Measurements from ENCODE around the gene CLEC20A. TPM values are rescaled to one million over a fixed set of nuclear protein-coding genes. Genes with fewer than 3 reads are reported as not detected.

Gene CLEC20A
- total RNA-seq, 1 experiment from 2014 or later = not detected

- Histone ChIP-seq H3F3A (ENCODE audit: insufficient read depth, low read depth) (peaks cover 52% of the 10 kb centered on the region), H3K9me2 (ENCODE audit: insufficient read depth) (no peaks in the 10 kb centered on the region), H2AFZ (peak overlapping the region; percentile 82), H4K20me1 (ENCODE audit: insufficient read depth) (no peaks in the 10 kb centered on the region), H3K4me1 (replicated peaks; ENCODE audit: insufficient read depth) (peaks cover 59% of the 10 kb centered on the region), H3K27me3 (ENCODE audit: insufficient read depth, low read depth) (no peaks in the 10 kb centered on the region), H3K4me3 (peak overlapping the region; percentile 46), H3K79me2 (ENCODE audit: low read depth) (no peaks in the 10 kb centered on the region), H3K27ac (peak overlapping the region; percentile 98), H3K36me3 (ENCODE audit: low read depth) (no peaks in the 10 kb centered on the region), H3K9me3 (ENCODE audit: insufficient read depth, low read depth) (no peaks in the 10 kb centered on the region), H3K4me2 (peak overlapping the region; percentile 88)
- no TSS peak for BruUV-seq (replicated peaks)
- TF ChIP-seq EZH2 (IDR thresholded peaks at IDR 0.05; ENCODE audit: low read depth) = no peak
- TF ChIP-seq CTCF (conservative IDR thresholded peaks at IDR 0.05) = no peak
- intact Hi-C loops (cut with micrococcal nuclease; ENCODE audit: unreplicated experiment) = loop anchor here (2.0 to 10.0 kb wide), 6 partner anchors 226 to 1278 kb away; partner anchors contain the start of gene TDRD5
- CTCF ChIA-PET = interaction anchor here (0.6 to 3.4 kb wide), 5 partner anchors 73 to 505 kb away, joined by 3 to 20 read pairs (median 5); partner anchors contain the start of gene RALGPS2
- DNase-seq = peak; percentile 83 to 98
- POLR2A ChIA-PET (ENCODE audit: unreplicated experiment) = interaction anchor here (0.5 to 0.7 kb wide), 6 partner anchors 10 to 629 kb away, joined by 3 to 7 read pairs (median 4); no protein-coding TSS in a partner anchor
Observed at GRCh38 chr1:178536844-178537371, 40.1 kb upstream of the CLEC20A start.

- Histone ChIP-seq H3K79me2 (ENCODE audit: low read depth) (no peaks in the 10 kb centered on the region), H3K27ac (peak overlapping the region; percentile 98), H3K36me3 (ENCODE audit: low read depth) (no peaks in the 10 kb centered on the region), H3K27me3 (ENCODE audit: insufficient read depth, low read depth) (no peaks in the 10 kb centered on the region), H3K4me3 (peak overlapping the region; percentile 12; the same call in 1 of the 2 replicates), H3F3A (ENCODE audit: insufficient read depth, low read depth) (peaks cover 53% of the 10 kb centered on the region), H3K4me1 (replicated peaks; ENCODE audit: insufficient read depth) (peaks cover 60% of the 10 kb centered on the region), H3K9me3 (ENCODE audit: insufficient read depth, low read depth) (no peaks in the 10 kb centered on the region), H2AFZ (no peak overlapping the region), H4K20me1 (ENCODE audit: insufficient read depth) (no peaks in the 10 kb centered on the region), H3K9me2 (ENCODE audit: insufficient read depth) (no peaks in the 10 kb centered on the region), H3K4me2 (peak overlapping the region; percentile 88)
- no peak for DNase-seq
- TF ChIP-seq EZH2 (IDR thresholded peaks at IDR 0.05; ENCODE audit: low read depth) (no peak), CTCF (conservative IDR thresholded peaks at IDR 0.05) (no peak)
- ChIA-PET POLR2A (ENCODE audit: unreplicated experiment) (no interaction called here), CTCF (interaction anchor here (0.7 to 3.4 kb wide), 2 partner anchors 343 to 467 kb away, joined by 5 to 20 read pairs; no protein-coding TSS in a partner anchor)
- BruUV-seq (replicated peaks) = TSS peak; percentile 77
- intact Hi-C loops (cut with micrococcal nuclease; ENCODE audit: unreplicated experiment) = loop anchor here (2.0 to 10.0 kb wide), 6 partner anchors 226 to 1278 kb away; partner anchors contain the start of gene TDRD5
Observed at GRCh38 chr1:178536329-178536728, 39.6 kb upstream of the CLEC20A start.

GRCh38 chr1:178534137-178534868, 37.5 kb upstream of the CLEC20A start:
- no peak for TF ChIP-seq CTCF (conservative IDR thresholded peaks at IDR 0.05)
- TF ChIP-seq EZH2 (IDR thresholded peaks at IDR 0.05; ENCODE audit: low read depth) = no peak
- no peak for DNase-seq
- Histone ChIP-seq H2AFZ (no peak overlapping the region), H3F3A (ENCODE audit: insufficient read depth, low read depth) (peaks cover 55% of the 10 kb centered on the region), H3K36me3 (ENCODE audit: low read depth) (no peaks in the 10 kb centered on the region), H4K20me1 (ENCODE audit: insufficient read depth) (no peaks in the 10 kb centered on the region), H3K9me2 (ENCODE audit: insufficient read depth) (no peaks in the 10 kb centered on the region), H3K4me3 (no peak overlapping the region), H3K4me2 (no peak overlapping the region), H3K9me3 (ENCODE audit: insufficient read depth, low read depth) (no peaks in the 10 kb centered on the region), H3K4me1 (replicated peaks; ENCODE audit: insufficient read depth) (peaks cover 68% of the 10 kb centered on the region), H3K27me3 (ENCODE audit: insufficient read depth, low read depth) (no peaks in the 10 kb centered on the region), H3K79me2 (ENCODE audit: low read depth) (no peaks in the 10 kb centered on the region), H3K27ac (no peak overlapping the region)
- ChIA-PET CTCF (no interaction called here), POLR2A (ENCODE audit: unreplicated experiment) (no interaction called here)
- intact Hi-C loops (cut with micrococcal nuclease; ENCODE audit: unreplicated experiment) = loop anchor here (5.0 to 10.0 kb wide), 6 partner anchors 410 to 1280 kb away; partner anchors contain the start of gene TDRD5
- BruUV-seq (replicated peaks) = no TSS peak
